HG02885 (cell line): Measurements from ENCODE around the gene PGLYRP2.

Experiments
- ATAC-seq: cut with Tn5 transposase; IDR thresholded peaks from one replicate; pipeline ENCODE4 v1.9.1; 2021; ENCODE audit warnings: mild to moderate bottlenecking; ENCODE audit not compliant: unreplicated experiment, poor library complexity

PGLYRP2 gene

DNA sequence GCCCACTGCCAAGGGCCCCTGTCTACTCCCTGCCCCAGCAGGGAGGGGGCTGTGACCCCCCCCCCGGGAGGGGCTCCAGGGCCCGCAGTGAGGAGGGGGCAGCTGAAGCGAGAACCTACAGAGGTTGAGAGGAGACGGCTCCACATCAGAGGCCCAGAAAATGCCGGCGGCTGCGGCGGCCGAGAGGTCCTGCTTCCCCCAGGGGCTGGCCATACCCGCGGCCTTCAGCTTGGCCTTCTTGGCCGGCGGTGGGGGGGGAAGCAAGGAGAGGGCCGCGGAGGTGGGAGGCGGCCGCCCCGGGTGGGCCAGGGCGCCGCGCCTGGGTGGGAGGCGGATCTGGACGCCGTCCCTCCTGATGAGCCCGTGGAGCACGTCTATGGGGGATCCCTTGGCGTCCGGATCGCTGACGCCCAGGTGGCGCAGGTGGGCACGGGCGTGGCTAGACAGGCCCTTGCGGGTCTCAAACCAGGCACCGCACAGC is 51.3 kb downstream of the PGLYRP2 start:
- ATAC-seq = no peak

DNA sequence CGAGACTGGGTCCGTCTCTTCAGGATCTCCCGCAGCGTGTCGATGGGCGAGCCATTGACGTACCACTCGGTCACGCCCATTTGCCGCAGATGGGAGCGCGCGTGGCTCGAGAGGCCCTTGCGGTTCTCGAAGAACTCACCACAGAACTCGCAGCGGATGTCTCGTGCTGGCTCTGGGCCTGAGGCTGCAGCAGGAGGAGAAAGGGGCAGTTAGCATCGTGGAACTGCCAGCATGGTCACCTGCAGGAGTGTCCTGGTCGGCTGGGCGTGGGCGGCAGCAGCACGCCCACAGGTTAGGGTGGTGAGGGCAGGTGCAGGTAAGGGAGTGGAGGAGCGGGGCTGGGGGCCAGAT is 52.0 kb downstream of the PGLYRP2 start:
- no peak for ATAC-seq

DNA sequence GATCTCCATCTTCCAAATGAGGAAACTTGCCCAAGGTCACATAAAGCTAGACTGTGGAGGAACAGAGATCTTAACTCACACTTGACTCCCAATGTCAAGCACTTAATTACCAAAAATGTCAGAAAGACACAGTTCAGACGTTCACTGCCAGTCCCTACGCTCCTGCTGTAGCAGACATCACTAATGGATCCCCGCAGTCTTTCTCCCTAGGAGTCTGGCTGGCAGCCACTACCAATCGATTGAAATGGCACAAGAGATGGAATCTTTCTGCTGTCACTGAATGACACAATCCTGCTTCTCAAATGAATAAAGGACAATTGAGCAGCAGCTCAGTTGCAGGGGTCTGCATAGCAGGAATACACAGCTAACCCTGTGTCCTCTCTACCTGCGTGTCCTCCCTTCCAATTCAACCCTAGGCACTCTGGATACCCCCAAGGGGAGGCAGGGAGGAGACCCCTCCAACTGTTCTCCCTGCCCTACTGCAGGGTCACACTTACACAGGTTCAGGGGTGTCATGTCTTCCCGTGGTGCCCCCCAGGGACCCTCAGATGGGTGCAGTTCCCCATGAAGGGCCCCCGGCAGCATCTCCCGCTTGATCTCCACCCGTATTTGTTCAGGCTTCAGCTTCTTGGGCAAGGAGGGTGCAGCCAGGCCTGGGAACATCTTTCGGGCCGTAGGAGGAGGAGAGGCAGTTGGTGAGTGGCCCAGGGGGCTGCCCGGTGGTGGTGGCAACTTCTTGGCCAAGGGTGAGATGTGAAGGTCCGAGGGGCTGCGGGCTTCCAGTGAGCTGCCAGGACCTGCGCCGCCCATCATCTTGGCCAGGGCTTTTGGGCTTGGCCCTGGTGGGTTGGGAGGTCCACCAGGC is 52.6 kb downstream of the PGLYRP2 start:
- ATAC-seq = no peak

DNA sequence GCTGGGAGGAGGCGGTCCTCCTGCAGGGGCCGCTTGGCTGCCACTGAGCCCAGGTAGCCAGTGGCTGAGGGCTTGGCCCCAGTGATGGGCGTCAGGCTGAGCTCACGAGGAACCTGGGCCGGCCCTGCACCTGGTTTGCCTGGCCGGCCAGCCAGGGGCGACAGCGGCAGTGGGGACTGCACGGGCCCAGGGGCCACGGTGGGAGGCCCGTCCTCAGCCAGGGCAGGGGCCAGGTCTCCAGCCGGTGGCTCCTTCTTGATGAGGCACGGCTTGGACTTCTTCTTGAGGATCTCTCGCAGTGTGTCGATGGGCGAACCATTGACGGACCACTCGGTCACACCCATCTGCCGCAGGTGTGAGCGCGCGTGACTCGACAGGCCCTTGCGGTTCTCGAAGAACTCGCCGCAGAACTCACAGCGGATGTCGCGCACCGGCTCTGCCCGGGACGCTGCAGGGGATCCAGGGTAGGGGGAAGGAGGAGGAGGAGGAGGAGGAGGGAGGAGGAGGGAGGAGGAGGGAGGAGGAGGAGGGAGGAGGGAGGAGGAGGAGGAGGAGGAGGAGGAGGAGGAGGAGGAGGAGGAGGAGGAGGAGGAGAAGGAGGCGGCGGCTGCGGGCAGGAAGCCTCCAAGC is 53.9 kb downstream of the PGLYRP2 start:
- no peak for ATAC-seq

DNA sequence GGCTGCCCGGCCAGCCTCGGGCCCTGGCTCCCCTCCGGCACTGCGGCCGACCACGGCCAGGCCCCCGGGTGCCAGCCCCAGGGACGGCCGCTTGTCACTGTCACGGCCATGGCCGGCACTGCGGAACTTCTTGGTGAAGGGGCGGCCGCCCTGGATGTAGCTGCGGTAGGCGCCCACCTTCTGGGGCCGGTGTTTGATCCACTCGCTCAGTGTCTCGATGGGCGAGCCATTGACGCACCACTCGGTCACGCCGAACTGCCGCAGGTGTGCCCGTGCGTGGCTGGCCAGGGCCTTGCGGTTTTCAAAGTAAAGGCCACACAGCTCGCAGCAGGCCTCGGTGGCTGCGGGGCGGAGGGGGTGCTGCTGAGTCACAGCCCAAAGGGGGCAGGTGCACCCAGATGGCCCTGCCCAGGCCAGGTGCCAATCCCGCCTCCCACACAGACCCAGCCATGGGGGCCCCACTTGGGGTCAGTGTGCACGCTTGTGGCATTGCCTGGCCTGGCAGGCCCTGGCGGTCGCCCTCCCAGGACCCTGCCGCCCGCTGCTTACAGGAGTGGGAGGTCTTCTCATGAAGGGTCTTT is 54.5 kb downstream of the PGLYRP2 start:
- no peak for ATAC-seq

DNA sequence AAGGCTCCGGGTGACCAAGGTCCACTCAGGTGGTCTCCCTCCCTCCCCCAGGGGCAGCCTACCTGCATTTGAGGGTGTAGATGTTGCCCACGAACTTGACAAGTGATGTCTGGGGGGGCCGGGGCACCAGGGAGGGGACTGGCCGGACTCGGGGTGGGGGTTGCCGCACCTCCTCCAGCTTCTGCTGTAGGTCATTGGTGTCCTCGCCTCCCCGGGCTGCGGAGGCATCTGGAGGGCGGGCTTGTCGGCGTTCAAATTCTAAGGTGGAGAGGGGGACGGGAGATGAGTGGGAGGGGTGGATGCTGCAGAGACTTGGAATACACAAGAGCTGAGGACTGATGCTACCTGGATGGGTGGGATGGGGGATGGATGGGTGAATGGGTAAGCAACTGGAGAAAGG is 55.2 kb downstream of the PGLYRP2 start:
- no peak for ATAC-seq

DNA sequence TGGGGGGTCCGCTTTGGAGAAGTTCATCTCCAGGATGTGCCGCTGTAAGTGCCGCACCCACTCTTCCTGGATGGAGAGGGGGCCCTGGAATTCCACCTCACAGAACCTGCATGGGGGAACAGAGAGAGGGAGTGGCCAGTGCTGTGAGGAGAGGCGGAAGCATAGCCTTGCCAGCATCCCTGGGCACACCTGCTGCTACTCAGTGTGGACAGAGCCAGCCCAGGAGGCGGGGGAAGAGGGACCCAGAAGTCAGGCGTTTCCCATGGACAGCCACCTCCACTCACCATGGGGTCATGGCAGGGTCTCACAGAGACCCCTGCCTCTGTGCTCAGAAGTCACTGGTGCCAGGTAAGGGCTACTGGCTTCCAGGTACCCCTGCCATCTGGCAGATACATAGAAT is 56.2 kb downstream of the PGLYRP2 start:
- no peak for ATAC-seq

DNA sequence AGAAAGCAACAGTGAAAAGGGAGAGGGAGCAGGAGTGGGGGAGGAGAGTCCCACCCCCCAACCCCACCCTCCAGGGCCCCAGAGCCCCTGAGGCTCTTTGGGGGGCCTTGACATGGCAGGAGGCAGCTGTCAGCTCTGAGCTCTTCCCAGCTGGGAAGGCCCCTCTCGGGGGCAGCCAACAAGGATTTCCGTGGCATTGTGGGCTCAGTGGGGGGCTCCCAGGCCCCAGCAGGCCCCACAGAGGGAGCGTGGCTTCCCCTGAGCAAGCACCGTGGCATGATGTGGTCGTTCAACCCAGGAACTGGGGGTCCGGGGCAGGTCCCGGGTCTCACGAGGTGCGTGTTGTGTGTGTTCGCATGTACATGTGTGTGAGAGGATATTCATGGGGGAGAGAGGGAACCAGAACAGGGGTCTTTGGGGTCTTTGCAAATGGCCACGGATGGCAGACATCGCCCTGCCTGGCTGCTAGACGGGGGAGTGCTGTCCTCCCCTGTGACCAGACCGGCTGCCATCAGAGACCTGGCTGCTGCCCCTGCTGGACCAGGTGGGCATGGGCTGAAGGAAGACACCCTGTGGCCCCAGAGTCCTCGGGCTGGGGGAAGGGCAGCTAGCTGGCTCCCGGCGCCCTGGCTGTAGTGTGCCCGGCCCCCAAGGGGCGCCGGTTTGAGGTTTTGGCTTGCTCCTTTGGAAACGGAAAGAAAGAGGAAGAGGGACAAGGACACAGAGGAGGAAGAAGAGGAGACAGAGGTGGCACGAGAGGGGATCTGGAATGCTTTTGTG is 56.8 kb downstream of the PGLYRP2 start:
- ATAC-seq = no peak

DNA sequence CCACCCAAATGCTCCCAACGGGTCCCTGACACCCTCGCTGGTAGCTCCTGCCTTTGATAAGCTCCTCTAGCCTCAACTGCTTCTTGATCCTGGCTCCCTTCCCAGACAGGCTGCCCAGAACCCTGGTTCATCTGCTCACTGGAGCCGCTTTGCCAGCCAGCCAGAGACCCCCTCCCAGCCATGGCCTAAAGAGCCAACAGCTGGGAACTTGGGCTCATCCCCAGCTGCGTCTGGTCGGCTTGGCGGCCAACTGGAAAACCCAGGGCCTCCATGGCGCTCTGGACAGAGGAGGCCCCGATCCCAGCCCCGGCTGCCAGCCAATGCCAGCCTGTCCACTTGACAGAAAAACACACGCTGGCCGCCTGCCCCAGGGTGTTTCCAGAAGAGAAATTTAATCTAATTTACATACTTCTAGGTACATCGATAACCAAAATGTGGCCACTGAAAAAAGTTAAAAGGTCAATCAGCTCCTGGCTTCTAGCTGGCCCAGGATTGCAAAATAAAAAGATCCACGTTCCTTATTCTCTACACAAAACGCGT is 57.5 kb downstream of the PGLYRP2 start:
- no peak for ATAC-seq

DNA sequence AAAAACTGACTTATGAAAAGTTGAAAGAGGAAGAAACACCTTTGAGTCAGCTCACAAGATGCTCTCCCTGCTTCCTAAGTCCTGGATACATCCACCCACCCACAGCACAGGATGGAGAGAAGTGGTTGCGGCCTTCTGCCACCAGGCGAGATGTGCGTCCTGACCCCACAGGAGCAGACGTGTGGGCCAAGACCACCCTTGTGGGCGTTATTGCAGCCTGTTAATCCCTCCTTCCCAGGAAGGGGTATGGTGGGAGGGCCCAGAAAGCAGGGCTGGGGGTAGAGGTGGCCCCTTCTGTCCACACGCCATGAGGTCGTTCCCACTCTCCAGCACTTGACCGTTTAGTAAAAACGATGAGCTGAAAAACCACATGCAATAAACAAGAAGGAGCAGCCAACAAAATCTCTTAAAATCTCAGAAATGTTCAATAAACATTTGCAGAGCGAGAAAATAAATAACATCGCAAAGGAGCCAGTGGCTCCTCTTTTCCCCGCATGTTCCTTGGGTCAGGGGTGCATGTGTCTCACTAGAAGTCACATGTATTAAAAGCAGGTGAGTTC is 58.1 kb downstream of the PGLYRP2 start:
- ATAC-seq = no peak

DNA sequence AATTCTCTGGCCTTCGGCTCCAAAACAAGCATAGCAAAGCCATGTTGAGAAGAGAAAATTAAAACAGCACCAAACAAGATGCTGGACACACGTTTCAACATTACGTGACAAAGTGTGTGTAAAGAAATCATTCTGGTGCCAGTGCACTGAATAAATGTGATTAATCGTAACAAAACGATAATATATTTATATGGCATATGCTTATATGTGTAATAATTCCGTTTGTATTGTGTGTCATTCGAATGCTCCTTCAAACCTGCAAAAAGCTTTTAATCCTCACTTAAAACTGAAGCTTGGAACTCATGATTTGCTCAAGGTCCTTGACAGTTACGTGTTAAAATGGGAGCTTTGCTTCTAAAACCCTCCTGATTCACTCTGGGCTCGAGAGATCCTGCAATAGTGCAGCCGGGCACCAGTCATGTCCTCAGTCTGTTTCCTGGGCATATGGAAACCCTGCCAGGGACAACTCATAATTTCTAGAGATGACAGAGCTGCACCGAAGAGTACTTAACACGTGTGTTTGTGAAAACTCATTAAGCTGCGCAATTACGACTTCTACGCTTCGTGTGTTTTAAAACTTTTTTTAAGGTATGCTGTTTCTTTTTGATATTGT is 59.8 kb downstream of the PGLYRP2 start:
- no peak for ATAC-seq
